HepG2 (cell line): ENCODE results near the gene UNC93A. TPM values are rescaled to one million over a fixed set of nuclear protein-coding genes. Genes with fewer than 3 reads are reported as not detected.
A peak's percentile ranks its signal among the peaks of the same experiment; 100 is the strongest.

Experiments used
- BHLHE40 ChIP-seq: IDR thresholded peaks from 2 replicates; pipeline ENCODE4 v1.6.1; 2011; ENCODE audit warnings: low read length, improper control_type of control experiment
- GATA4 ChIP-seq: sonication (generic); IDR thresholded peaks from 2 replicates; pipeline ENCODE4 v1.6.1; 2016; ENCODE audit warnings: antibody characterized with exemption, low read depth, borderline replicate concordance
- KDM5A ChIP-seq: fragments of 200-600 bp; sonication (generic); IDR thresholded peaks from 2 replicates; pipeline ENCODE4 v1.7.0; 2018; ENCODE audit warnings: antibody characterized with exemption, mild to moderate bottlenecking, low read length, borderline replicate concordance
- MYC ChIP-seq: sonication (generic); formaldehyde crosslinking; IDR thresholded peaks from 2 replicates; pipeline ENCODE4 v1.9.0; 2021; ENCODE audit warnings: missing genetic modification reagents, borderline replicate concordance
- SETDB1 ChIP-seq: sonication (generic); formaldehyde crosslinking; IDR thresholded peaks from 2 replicates; pipeline ENCODE4 v1.5.1; 2020; ENCODE audit warnings: missing genetic modification reagents, mild to moderate bottlenecking, borderline replicate concordance
- TSC22D2 ChIP-seq: sonication (generic); formaldehyde crosslinking; IDR thresholded peaks from 2 replicates; pipeline ENCODE4 v1.5.1; 2020; ENCODE audit warnings: missing genetic modification reagents, mild to moderate bottlenecking, borderline replicate concordance
- YEATS4 ChIP-seq: sonication (generic); formaldehyde crosslinking; IDR thresholded peaks from 2 replicates; pipeline ENCODE4 v1.4.0; 2020; ENCODE audit warnings: missing genetic modification reagents, borderline replicate concordance
- ZBTB42 ChIP-seq: sonication (generic); formaldehyde crosslinking; IDR thresholded peaks from 2 replicates; pipeline ENCODE4 v1.5.0; 2020; ENCODE audit warnings: mild to moderate bottlenecking, missing genetic modification reagents
- ZMYM4 ChIP-seq: sonication (generic); formaldehyde crosslinking; IDR thresholded peaks from 2 replicates; pipeline ENCODE4 v1.8.1; 2023; ENCODE audit warnings: mild to moderate bottlenecking, missing genetic modification reagents
- ZNF274 ChIP-seq: sonication (generic); formaldehyde crosslinking; IDR thresholded peaks from 2 replicates; pipeline ENCODE4 v1.5.1; 2020; ENCODE audit warnings: mild to moderate bottlenecking, missing genetic modification reagents
- ZNF562 ChIP-seq: sonication (generic); formaldehyde crosslinking; IDR thresholded peaks from 2 replicates; pipeline ENCODE4 v1.8.0; 2022; ENCODE audit warnings: missing genetic modification reagents, borderline replicate concordance
- polyA plus RNA-seq, 8 experiments: library from polyadenylated mRNA; depleted of rRNA in 3 of 8; stranded (reverse) in 7 of 8; unstranded in 1 of 8; fragments of >200 nt; fragmentation: Illumina TruSeq in 4 of 8; extraction: Trizol in 4 of 8; gene quantifications; 2 replicates each; pipeline versions ENCODE4 v1.2.1 to v1.2.3, GENCODE V29; 2011 to 2016; ENCODE audit warnings: low read depth in 4 of 8, missing spikeins in 1 of 8, mixed read lengths in 1 of 8; ENCODE audit not compliant: insufficient read depth in 1 of 8
- total RNA-seq, 5 experiments: library from RNA; depleted of rRNA; stranded (reverse); fragments of >200 nt; fragmentation: Illumina TruSeq; extraction: Trizol; gene quantifications; 2 replicates each; pipeline ENCODE4 v1.2.3, GENCODE V29; 2016; ENCODE audit warnings: low read depth in 1 of 5
- TF ChIP-seq, protein P1 (sequence below): sonication (generic); formaldehyde crosslinking; IDR thresholded peaks from 2 replicates; pipeline ENCODE4 v1.5.0; 2020; ENCODE audit warnings: missing genetic modification reagents
- TF ChIP-seq, protein P2 (sequence below): sonication (generic); formaldehyde crosslinking; IDR thresholded peaks from 2 replicates; pipeline ENCODE4 v1.4.0; 2020; ENCODE audit warnings: missing genetic modification reagents, borderline replicate concordance
- TF ChIP-seq, protein P3 (sequence below): sonication (generic); formaldehyde crosslinking; IDR thresholded peaks from 2 replicates; pipeline ENCODE4 v1.4.0; 2020; ENCODE audit warnings: mild to moderate bottlenecking, missing genetic modification reagents, borderline replicate concordance
- TF ChIP-seq, protein P4 (sequence below): sonication (generic); formaldehyde crosslinking; IDR thresholded peaks from 2 replicates; pipeline ENCODE4 v1.8.0; 2022; ENCODE audit warnings: mild to moderate bottlenecking, missing genetic modification reagents, moderate library complexity
- TF ChIP-seq, protein P5 (sequence below): sonication (generic); formaldehyde crosslinking; IDR thresholded peaks from 2 replicates; pipeline ENCODE4 v1.5.1; 2020; ENCODE audit warnings: mild to moderate bottlenecking, moderate library complexity, missing genetic modification reagents
- TF ChIP-seq, protein P6 (sequence below): IDR thresholded peaks from 2 replicates; pipeline ENCODE4 v1.6.1; 2016; ENCODE audit warnings: missing compliant biosample characterization, missing genetic modification reagents, borderline replicate concordance

UNC93A gene
- total and polyA plus RNA-seq, 2 of the 13 experiments (the other 11 are each of a cell fraction or from before 2014, with no cell fraction given) = 11.0 to 42.7 TPM

DNA sequence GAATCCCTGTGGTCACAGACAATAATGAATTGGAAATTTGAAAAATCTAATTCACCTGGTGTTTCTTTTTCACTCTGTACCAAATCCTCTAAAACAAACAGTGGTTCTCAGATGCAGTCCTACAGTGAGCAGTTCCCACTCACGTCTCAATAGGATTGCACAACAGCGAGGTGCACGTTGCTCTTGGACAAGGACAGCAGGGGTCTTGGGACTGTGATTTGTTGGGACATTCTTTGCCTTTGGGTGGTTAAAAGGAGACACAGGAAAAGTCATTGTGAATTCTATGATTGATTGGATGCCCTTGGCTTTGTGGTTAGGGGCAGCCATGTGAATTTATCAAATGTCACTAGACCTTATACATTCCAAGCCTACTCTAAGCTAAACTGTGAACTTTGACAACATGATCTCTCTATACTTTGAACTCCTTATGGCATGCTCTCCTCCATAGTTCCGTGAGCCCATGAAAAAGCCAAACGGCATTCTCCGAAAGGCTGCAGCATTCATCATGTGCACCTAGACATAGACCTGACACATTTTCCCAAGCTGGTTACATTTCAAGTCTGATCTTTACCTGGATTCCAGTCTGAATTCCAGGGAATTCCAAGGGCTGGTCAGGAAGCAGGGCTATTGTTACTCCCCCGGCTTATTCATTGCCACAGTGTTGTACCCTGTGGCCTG is 647 bp downstream of the UNC93A start (continued):
- TF ChIP-seq, protein P1, sequence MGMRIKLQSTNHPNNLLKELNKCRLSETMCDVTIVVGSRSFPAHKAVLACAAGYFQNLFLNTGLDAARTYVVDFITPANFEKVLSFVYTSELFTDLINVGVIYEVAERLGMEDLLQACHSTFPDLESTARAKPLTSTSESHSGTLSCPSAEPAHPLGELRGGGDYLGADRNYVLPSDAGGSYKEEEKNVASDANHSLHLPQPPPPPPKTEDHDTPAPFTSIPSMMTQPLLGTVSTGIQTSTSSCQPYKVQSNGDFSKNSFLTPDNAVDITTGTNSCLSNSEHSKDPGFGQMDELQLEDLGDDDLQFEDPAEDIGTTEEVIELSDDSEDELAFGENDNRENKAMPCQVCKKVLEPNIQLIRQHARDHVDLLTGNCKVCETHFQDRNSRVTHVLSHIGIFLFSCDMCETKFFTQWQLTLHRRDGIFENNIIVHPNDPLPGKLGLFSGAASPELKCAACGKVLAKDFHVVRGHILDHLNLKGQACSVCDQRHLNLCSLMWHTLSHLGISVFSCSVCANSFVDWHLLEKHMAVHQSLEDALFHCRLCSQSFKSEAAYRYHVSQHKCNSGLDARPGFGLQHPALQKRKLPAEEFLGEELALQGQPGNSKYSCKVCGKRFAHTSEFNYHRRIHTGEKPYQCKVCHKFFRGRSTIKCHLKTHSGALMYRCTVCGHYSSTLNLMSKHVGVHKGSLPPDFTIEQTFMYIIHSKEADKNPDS (CRISPR knock-in tag) = no peak
- TF ChIP-seq BHLHE40 (no peak), ZNF562 (no peak), ZNF274 (CRISPR knock-in tag) (no peak), SETDB1 (CRISPR knock-in tag) (no peak), ZBTB42 (CRISPR knock-in tag) (no peak), TSC22D2 (CRISPR knock-in tag) (no peak), ZMYM4 (CRISPR knock-in tag) (peak; percentile 12), GATA4 (no peak), YEATS4 (CRISPR knock-in tag) (no peak; the same call in 1 of the 2 replicates), KDM5A (no peak), MYC (CRISPR knock-in tag) (peak; percentile 73; the same call in 1 of the 2 replicates)
- TF ChIP-seq, protein P2, sequence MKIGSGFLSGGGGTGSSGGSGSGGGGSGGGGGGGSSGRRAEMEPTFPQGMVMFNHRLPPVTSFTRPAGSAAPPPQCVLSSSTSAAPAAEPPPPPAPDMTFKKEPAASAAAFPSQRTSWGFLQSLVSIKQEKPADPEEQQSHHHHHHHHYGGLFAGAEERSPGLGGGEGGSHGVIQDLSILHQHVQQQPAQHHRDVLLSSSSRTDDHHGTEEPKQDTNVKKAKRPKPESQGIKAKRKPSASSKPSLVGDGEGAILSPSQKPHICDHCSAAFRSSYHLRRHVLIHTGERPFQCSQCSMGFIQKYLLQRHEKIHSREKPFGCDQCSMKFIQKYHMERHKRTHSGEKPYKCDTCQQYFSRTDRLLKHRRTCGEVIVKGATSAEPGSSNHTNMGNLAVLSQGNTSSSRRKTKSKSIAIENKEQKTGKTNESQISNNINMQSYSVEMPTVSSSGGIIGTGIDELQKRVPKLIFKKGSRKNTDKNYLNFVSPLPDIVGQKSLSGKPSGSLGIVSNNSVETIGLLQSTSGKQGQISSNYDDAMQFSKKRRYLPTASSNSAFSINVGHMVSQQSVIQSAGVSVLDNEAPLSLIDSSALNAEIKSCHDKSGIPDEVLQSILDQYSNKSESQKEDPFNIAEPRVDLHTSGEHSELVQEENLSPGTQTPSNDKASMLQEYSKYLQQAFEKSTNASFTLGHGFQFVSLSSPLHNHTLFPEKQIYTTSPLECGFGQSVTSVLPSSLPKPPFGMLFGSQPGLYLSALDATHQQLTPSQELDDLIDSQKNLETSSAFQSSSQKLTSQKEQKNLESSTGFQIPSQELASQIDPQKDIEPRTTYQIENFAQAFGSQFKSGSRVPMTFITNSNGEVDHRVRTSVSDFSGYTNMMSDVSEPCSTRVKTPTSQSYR = peak; percentile 9; the same call in 1 of the 2 replicates
- TF ChIP-seq, protein P3, sequence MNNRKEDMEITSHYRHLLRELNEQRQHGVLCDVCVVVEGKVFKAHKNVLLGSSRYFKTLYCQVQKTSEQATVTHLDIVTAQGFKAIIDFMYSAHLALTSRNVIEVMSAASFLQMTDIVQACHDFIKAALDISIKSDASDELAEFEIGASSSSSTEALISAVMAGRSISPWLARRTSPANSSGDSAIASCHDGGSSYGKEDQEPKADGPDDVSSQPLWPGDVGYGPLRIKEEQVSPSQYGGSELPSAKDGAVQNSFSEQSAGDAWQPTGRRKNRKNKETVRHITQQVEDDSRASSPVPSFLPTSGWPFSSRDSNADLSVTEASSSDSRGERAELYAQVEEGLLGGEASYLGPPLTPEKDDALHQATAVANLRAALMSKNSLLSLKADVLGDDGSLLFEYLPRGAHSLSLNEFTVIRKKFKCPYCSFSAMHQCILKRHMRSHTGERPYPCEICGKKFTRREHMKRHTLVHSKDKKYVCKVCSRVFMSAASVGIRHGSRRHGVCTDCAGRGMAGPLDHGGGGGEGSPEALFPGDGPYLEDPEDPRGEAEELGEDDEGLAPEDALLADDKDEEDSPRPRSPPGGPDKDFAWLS (CRISPR knock-in tag) = no peak
- TF ChIP-seq, protein P4, sequence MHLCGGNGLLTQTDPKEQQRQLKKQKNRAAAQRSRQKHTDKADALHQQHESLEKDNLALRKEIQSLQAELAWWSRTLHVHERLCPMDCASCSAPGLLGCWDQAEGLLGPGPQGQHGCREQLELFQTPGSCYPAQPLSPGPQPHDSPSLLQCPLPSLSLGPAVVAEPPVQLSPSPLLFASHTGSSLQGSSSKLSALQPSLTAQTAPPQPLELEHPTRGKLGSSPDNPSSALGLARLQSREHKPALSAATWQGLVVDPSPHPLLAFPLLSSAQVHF (CRISPR knock-in tag) = no peak
- TF ChIP-seq, protein P5, sequence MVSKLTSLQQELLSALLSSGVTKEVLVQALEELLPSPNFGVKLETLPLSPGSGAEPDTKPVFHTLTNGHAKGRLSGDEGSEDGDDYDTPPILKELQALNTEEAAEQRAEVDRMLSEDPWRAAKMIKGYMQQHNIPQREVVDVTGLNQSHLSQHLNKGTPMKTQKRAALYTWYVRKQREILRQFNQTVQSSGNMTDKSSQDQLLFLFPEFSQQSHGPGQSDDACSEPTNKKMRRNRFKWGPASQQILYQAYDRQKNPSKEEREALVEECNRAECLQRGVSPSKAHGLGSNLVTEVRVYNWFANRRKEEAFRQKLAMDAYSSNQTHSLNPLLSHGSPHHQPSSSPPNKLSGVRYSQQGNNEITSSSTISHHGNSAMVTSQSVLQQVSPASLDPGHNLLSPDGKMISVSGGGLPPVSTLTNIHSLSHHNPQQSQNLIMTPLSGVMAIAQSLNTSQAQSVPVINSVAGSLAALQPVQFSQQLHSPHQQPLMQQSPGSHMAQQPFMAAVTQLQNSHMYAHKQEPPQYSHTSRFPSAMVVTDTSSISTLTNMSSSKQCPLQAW (CRISPR knock-in tag) = no peak
- TF ChIP-seq, protein P6, sequence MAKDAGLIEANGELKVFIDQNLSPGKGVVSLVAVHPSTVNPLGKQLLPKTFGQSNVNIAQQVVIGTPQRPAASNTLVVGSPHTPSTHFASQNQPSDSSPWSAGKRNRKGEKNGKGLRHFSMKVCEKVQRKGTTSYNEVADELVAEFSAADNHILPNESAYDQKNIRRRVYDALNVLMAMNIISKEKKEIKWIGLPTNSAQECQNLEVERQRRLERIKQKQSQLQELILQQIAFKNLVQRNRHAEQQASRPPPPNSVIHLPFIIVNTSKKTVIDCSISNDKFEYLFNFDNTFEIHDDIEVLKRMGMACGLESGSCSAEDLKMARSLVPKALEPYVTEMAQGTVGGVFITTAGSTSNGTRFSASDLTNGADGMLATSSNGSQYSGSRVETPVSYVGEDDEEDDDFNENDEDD = peak; percentile 55; the same call in 1 of the 2 replicates
